ENCODE data around the gene ZNF366.

The ZNF366 gene

GRCh38 chr5:72495410-72495809 is 11.8 kb downstream of the ZNF366 start:
- TF ChIP-seq ZNF8 (CRISPR knock-in tag; IDR thresholded peaks at IDR 0.05) (no peak), ZNF70 (CRISPR knock-in tag; IDR thresholded peaks at IDR 0.05) (no peak), ESRRG (CRISPR knock-in tag; IDR thresholded peaks at IDR 0.05) (no peak), GLIS3 (CRISPR knock-in tag; IDR thresholded peaks at IDR 0.05) (no peak), CSDC2 (CRISPR knock-in tag; IDR thresholded peaks at IDR 0.05) (no peak), ZFP30 (CRISPR knock-in tag; IDR thresholded peaks at IDR 0.05) (no peak), SNAI2 (CRISPR knock-in tag; IDR thresholded peaks at IDR 0.05) (no peak), BACH2 (CRISPR knock-in tag; IDR thresholded peaks at IDR 0.05; ENCODE audit: borderline replicate concordance) (no peak), ARNTL (CRISPR knock-in tag; IDR thresholded peaks at IDR 0.05; ENCODE audit: borderline replicate concordance, low read depth) (no peak), TOX (CRISPR knock-in tag; IDR thresholded peaks at IDR 0.05; ENCODE audit: borderline replicate concordance) (no peak), ZC3H10 (CRISPR knock-in tag; IDR thresholded peaks at IDR 0.05) (no peak), ZNF565 (CRISPR knock-in tag; conservative IDR thresholded peaks at IDR 0.05; ENCODE audit: low read depth) (no peak), ZFP3 (CRISPR knock-in tag; IDR thresholded peaks at IDR 0.05) (no peak), TCF4 (CRISPR knock-in tag; IDR thresholded peaks at IDR 0.05; ENCODE audit: borderline replicate concordance) (no peak), RARB (CRISPR knock-in tag; IDR thresholded peaks at IDR 0.05) (no peak), PATZ1 (CRISPR knock-in tag; IDR thresholded peaks at IDR 0.05; ENCODE audit: borderline replicate concordance) (no peak)
- TF ChIP-seq, protein P1, sequence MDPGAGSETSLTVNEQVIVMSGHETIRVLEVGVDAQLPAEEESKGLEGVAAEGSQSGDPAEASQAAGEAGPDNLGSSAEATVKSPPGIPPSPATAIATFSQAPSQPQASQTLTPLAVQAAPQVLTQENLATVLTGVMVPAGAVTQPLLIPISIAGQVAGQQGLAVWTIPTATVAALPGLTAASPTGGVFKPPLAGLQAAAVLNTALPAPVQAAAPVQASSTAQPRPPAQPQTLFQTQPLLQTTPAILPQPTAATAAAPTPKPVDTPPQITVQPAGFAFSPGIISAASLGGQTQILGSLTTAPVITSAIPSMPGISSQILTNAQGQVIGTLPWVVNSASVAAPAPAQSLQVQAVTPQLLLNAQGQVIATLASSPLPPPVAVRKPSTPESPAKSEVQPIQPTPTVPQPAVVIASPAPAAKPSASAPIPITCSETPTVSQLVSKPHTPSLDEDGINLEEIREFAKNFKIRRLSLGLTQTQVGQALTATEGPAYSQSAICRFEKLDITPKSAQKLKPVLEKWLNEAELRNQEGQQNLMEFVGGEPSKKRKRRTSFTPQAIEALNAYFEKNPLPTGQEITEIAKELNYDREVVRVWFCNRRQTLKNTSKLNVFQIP (CRISPR knock-in tag; IDR thresholded peaks at IDR 0.05; ENCODE audit: borderline replicate concordance, low read depth): no peak
- TF ChIP-seq, protein P2, sequence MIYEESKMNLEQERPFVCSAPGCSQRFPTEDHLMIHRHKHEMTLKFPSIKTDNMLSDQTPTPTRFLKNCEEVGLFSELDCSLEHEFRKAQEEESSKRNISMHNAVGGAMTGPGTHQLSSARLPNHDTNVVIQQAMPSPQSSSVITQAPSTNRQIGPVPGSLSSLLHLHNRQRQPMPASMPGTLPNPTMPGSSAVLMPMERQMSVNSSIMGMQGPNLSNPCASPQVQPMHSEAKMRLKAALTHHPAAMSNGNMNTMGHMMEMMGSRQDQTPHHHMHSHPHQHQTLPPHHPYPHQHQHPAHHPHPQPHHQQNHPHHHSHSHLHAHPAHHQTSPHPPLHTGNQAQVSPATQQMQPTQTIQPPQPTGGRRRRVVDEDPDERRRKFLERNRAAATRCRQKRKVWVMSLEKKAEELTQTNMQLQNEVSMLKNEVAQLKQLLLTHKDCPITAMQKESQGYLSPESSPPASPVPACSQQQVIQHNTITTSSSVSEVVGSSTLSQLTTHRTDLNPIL (CRISPR knock-in tag; IDR thresholded peaks at IDR 0.05; ENCODE audit: low read depth): no peak
- ATAC-seq: no peak

GRCh38 chr5:72494623-72495124 is 12.5 kb downstream of the ZNF366 start:
- TF ChIP-seq GLIS3 (CRISPR knock-in tag; IDR thresholded peaks at IDR 0.05) (no peak), ZC3H10 (CRISPR knock-in tag; IDR thresholded peaks at IDR 0.05) (no peak), CSDC2 (CRISPR knock-in tag; IDR thresholded peaks at IDR 0.05) (no peak), TOX (CRISPR knock-in tag; IDR thresholded peaks at IDR 0.05; ENCODE audit: borderline replicate concordance) (no peak), PATZ1 (CRISPR knock-in tag; IDR thresholded peaks at IDR 0.05; ENCODE audit: borderline replicate concordance) (no peak)
- TF ChIP-seq, protein P3, sequence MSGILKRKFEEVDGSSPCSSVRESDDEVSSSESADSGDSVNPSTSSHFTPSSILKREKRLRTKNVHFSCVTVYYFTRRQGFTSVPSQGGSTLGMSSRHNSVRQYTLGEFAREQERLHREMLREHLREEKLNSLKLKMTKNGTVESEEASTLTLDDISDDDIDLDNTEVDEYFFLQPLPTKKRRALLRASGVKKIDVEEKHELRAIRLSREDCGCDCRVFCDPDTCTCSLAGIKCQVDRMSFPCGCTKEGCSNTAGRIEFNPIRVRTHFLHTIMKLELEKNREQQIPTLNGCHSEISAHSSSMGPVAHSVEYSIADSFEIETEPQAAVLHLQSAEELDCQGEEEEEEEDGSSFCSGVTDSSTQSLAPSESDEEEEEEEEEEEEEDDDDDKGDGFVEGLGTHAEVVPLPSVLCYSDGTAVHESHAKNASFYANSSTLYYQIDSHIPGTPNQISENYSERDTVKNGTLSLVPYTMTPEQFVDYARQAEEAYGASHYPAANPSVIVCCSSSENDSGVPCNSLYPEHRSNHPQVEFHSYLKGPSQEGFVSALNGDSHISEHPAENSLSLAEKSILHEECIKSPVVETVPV (CRISPR knock-in tag; IDR thresholded peaks at IDR 0.05): no peak
- ATAC-seq: no peak

- TF ChIP-seq ZNF8 (CRISPR knock-in tag; IDR thresholded peaks at IDR 0.05): no peak
- no peak for ATAC-seq
Measured at GRCh38 chr5:72489536-72489935, 17.7 kb downstream of the ZNF366 start.

GRCh38 chr5:72488756-72489155 is 18.5 kb downstream of the ZNF366 start:
- no peak for ATAC-seq
- TF ChIP-seq BACH2 (CRISPR knock-in tag; IDR thresholded peaks at IDR 0.05; ENCODE audit: borderline replicate concordance) (no peak), PPARA (CRISPR knock-in tag; IDR thresholded peaks at IDR 0.05; ENCODE audit: borderline replicate concordance) (no peak), TOX (CRISPR knock-in tag; IDR thresholded peaks at IDR 0.05; ENCODE audit: borderline replicate concordance) (no peak)

All from SK-N-SH treated with all-trans-retinoic acid at 6 μM for 48 hours (cell line).